ENCODE data around the gene PRKACA.

The PRKACA gene

DNA sequence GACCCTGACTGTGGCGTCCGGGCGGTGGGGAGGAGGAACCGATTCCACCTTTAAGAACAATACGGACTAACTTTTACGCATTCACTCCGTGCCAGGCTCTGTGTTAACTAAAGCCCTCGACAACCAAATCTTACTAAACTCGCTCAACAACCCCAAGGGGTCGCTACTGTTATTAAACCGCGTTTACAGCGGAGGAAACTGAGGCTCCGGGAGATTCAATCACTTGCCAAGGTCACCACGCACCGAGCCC is 28.2 kb downstream of the PRKACA start:
- peak overlapping the region; percentile 69 for H3K4me3 Mint-ChIP-seq
- no peaks in the 10 kb centered on the region for H3K27me3 Mint-ChIP-seq
- peak overlapping the region; percentile 5 for H3K27ac Mint-ChIP-seq
- peaks cover 27% of the 10 kb centered on the region for H3K4me1 Mint-ChIP-seq (ENCODE audit: low read depth)
- intact Hi-C loops (cut with micrococcal nuclease), result loop anchor here (1.0 kb wide), 1 partner anchor 8 kb away; no protein-coding TSS in a partner anchor
- H3K36me3 Mint-ChIP-seq (ENCODE audit: low read depth), result peaks cover 56% of the 10 kb centered on the region
- peaks cover 9% of the 10 kb centered on the region for H3K9me3 Mint-ChIP-seq

DNA sequence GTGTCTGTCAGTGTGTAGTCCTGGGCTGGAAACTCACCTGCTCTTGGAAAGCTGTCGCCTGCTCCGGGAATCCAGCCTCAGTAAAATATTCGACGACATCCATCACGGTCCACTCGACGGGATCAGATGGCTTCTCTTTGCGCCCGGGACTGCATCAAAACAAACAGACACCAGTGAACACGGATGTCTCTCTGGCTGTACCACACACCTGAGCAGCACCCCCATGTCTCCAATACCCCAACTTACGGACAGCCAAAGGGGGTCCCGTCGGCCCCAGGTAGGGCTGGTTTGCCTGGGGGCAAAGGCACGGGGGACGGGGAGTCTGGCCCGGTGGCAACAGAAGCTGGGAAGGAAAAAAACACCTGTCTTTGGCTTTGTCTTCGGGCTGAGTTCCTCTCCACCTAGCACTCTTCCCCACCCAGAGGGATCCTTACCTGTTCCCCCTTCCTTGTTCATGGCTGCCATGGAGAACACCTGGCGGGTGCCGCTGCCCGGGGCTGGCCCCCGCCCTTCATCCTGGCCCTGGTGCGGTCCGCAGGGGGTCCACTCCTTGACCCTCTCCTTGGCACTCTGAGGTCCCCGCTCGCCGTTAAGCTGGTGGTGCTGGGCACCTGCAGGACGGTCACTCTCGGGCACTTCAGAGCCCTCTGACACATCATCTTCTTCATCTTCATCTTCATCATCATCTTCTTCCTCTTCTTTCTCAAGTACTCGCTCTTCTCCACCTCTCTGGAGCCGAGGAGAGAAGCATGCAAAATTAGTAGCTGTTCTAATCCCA is 28.7 kb downstream of the PRKACA start:
- intact Hi-C loops (cut with micrococcal nuclease), result loop anchor here (1.0 kb wide), 1 partner anchor 8 kb away; no protein-coding TSS in a partner anchor
- Mint-ChIP-seq H3K4me1 (ENCODE audit: low read depth) (peaks cover 27% of the 10 kb centered on the region), H3K4me3 (peak overlapping the region; percentile 69)

DNA sequence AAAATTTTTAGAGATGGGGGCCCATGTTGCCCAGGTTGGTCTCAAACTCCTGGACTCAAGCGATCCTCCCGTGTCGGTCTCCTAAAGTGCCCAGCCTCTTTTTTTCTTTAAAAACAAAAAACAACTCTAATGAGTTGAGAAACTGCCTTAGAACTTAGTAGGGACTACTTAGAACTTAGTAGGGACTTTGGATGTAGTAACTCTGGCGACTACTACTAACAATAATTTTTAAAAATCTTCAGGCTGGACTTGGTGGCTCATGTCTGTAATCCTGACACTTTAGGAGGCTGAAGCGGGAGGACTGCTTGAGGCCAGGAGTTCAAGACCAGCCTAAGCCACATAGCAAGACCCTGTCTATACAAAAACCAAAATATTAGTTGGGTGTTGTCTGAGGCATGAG is 31.5 kb downstream of the PRKACA start:
- H3K4me3 Mint-ChIP-seq, result no peak overlapping the region
- peaks cover 21% of the 10 kb centered on the region for H3K4me1 Mint-ChIP-seq (ENCODE audit: low read depth)
- no peak overlapping the region for H3K27ac Mint-ChIP-seq
- intact Hi-C loops (cut with micrococcal nuclease), result no loop called here
- no peaks in the 10 kb centered on the region for H3K27me3 Mint-ChIP-seq
- H3K36me3 Mint-ChIP-seq (ENCODE audit: low read depth), result peaks cover 42% of the 10 kb centered on the region
- no peaks in the 10 kb centered on the region for H3K9me3 Mint-ChIP-seq

More for the DNA sequence above, 28.7 kb downstream of the PRKACA start:
- peaks cover 56% of the 10 kb centered on the region for H3K36me3 Mint-ChIP-seq (ENCODE audit: low read depth)
- H3K27ac Mint-ChIP-seq, result peak overlapping the region; percentile 5
- H3K27me3 Mint-ChIP-seq, result no peaks in the 10 kb centered on the region
- peaks cover 8% of the 10 kb centered on the region for H3K9me3 Mint-ChIP-seq

DNA sequence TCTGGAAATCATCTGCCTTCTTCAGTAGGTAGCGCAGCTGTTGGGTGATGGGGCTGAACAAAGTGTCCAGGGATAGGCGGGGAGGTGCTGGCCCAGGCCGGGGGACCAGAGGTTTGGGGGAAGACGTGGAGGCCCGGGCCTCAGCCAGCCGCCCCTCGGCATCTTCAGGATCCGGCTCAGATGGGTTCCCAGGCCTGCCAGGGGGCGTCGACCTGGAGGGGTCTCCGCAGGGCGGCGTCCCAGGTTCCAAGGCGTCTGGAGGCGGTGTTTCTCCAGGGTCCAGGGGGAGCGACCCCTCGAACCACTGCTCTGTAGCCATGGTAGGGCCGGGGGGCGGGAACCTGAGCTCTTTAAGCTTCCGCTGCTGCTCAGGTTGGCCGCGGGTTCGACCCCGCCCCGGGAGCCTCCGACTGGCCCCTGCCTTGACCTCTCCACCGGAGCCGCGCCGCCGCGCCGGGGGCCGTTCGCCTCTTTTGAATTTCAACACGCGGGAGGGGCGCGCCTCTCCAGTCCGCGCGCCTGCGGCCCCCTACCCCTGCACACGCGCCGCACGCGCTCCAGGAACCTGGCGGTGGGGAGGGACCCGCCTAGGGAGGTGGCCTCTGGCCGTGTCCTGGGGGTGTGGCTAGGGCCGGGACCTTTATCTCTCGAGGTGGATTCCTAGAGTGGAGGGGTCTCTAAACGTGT is 32.1 kb downstream of the PRKACA start, which contains the start of gene C19orf67:
C19orf67 (minus strand) TSS at position 475 of the 687 bp plus-strand sequence; CDS start at position 319, 156 bp downstream.
- Mint-ChIP-seq H3K4me3 (no peak within 1 kb of the TSS), H3K27me3 (no peaks in the 10 kb centered on the region), H3K4me1 (ENCODE audit: low read depth) (peaks cover 25% of the 10 kb centered on the region), H3K36me3 (ENCODE audit: low read depth) (peaks cover 42% of the 10 kb centered on the region), H3K27ac (no peak within 1 kb of the TSS), H3K9me3 (no peaks in the 10 kb centered on the region)
- intact Hi-C loops (cut with micrococcal nuclease), result no loop called here

DNA sequence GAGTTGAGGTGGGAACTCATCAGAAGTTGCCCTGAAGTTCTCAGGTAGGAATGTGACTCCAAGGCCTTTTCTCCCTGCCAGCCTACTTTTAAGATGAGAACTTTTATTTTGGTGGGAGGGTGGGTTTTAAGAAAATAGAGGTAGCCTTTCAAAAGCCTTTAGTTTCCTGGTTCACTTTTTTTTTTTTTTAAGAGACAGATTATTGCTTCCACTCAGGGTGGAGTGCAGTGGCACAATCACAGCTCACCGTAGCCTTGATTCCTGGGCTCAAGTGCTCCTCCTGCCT is 34.9 kb downstream of the PRKACA start:
- H3K4me3 Mint-ChIP-seq, result peak overlapping the region; percentile 93
- no peaks in the 10 kb centered on the region for H3K9me3 Mint-ChIP-seq
- peaks cover 23% of the 10 kb centered on the region for H3K36me3 Mint-ChIP-seq (ENCODE audit: low read depth)
- no peaks in the 10 kb centered on the region for H3K27me3 Mint-ChIP-seq
- H3K27ac Mint-ChIP-seq, result peak overlapping the region; percentile 93
- intact Hi-C loops (cut with micrococcal nuclease), result loop anchor here (5.0 kb wide), 2 partner anchors 35 to 285 kb away; partner anchors contain the start of genes PRKACA and ZSWIM4
- peaks cover 23% of the 10 kb centered on the region for H3K4me1 Mint-ChIP-seq (ENCODE audit: low read depth)

DNA sequence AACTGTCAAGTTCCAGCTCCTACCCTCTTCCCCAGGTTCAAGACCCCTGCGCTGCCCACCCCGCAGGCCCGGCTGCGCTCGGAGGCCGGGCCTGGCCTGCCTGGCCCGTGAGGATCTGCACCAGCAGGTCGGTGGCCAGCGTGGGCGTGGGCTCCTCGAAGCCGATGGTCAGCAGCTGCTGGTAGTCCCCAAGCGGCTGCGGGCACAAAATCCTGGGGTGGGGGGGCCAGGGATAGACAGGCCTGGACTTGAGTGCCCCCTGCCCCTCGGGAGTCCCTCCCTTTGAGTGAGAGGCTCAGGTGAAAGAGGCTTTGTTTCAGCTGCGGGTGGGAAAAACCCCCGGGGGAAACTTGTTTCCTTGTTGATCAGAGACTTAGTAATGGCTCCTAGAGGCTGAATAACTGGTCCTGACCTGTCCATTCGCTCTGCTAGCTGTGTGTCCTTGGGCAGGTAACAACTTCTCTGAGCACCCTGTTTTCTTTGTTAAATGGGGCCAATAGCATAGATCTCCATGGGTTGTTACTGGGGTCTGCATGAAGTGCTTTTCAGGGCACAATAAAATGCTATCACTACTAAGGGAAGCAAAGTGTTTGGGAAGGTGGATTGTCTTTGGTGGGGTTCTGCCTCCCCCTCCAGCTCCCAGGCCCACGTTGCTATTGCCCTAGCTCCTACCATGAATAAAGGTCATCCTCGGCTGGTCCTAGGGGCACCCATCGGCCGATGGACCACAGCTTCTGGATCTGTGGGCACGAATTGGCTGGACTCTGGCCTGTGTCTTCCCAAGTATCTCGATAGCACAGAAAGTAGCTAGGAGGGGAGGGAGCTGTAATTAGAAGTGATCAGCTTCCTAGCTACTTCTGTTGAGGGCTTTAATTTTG is 35.5 kb downstream of the PRKACA start:
- Mint-ChIP-seq H3K36me3 (ENCODE audit: low read depth) (peaks cover 17% of the 10 kb centered on the region), H3K27me3 (no peaks in the 10 kb centered on the region), H3K4me1 (ENCODE audit: low read depth) (peaks cover 28% of the 10 kb centered on the region), H3K27ac (peak overlapping the region; percentile 93), H3K4me3 (peak overlapping the region; percentile 93), H3K9me3 (no peaks in the 10 kb centered on the region)
- intact Hi-C loops (cut with micrococcal nuclease), result loop anchor here (1.0 to 5.0 kb wide), 4 partner anchors 7 to 285 kb away; partner anchors contain the start of genes ASF1B, PRKACA and ZSWIM4

DNA sequence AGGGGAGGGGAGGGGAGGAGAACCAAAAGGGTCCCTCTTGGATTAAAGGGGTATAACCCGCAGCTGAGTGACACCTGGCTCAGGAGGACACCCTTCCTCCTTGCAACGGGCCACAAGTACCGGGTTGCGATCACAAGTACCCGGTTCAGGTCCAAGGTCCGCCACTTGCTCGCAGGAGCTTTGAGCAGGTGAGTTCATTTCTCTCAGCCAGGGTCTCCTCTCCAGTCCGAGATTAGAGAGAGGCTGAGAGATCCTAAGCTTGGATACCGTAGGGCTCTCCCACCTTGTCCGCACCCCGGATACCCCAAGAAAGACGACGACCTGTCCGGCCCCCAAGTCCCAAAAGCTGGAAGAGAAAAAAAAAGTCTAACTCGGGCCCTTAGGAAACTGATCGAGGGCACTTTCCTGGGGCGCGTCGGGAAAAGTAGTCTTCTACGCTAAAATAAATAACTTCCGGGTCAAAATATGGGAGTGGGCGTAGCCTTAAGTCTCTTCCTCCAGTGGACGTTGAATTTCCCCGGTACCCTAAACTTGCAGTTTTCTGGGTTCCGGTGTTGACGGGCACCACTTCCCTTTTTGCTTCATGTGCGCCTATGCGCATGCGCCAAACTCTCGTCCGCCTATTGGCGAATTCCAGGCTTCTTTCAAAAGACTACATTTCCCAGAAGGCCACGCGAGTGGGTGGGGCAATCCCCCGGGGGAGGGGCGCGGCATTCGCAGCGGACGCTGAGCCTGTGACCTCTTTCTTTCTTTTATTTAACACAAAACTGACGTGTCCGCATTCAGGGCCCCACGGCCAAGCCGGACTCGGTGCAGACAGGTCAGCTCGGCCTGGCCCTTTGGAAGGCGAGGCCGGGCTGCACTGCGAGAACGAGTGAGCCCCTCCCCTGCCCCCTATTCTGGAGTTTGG is 36.4 kb downstream of the PRKACA start:
- H3K4me1 Mint-ChIP-seq (ENCODE audit: low read depth), result peaks cover 33% of the 10 kb centered on the region

DNA sequence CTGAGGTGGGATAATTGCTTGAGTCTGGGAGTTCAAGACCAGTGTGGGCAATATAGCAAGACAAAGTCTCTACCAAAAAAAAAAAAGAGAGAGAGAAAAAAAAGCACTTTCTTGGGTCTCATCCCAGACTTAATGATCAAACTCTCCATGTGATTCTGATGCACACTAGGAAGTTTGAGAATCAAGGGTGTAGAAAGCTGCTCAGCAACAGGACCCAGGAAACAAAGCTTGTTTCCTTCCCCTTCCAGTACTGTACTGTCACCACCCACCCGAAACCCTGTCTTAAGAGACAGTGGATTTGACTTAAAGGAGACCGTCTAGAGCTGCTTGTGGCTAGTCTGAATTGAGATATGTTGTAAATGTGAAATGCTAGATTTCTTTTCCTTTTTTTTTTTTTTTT is 39.2 kb downstream of the PRKACA start:
- Mint-ChIP-seq H3K27me3 (peaks cover 6% of the 10 kb centered on the region), H3K4me3 (no peak overlapping the region), H3K36me3 (ENCODE audit: low read depth) (peaks cover 17% of the 10 kb centered on the region), H3K4me1 (ENCODE audit: low read depth) (peaks cover 51% of the 10 kb centered on the region), H3K27ac (peak overlapping the region; percentile 69), H3K9me3 (no peaks in the 10 kb centered on the region)
- intact Hi-C loops (cut with micrococcal nuclease), result no loop called here

More for the DNA sequence above, 36.4 kb downstream of the PRKACA start:
- peaks cover 12% of the 10 kb centered on the region for H3K36me3 Mint-ChIP-seq (ENCODE audit: low read depth)
- H3K9me3 Mint-ChIP-seq, result no peaks in the 10 kb centered on the region
- intact Hi-C loops (cut with micrococcal nuclease), result loop anchor here (1.0 to 5.0 kb wide), 4 partner anchors 8 to 284 kb away; partner anchors contain the start of genes ASF1B, PRKACA and ZSWIM4
- peak overlapping the region; percentile 93 for H3K27ac Mint-ChIP-seq
- no peaks in the 10 kb centered on the region for H3K27me3 Mint-ChIP-seq
- H3K4me3 Mint-ChIP-seq, result peak overlapping the region; percentile 93

DNA sequence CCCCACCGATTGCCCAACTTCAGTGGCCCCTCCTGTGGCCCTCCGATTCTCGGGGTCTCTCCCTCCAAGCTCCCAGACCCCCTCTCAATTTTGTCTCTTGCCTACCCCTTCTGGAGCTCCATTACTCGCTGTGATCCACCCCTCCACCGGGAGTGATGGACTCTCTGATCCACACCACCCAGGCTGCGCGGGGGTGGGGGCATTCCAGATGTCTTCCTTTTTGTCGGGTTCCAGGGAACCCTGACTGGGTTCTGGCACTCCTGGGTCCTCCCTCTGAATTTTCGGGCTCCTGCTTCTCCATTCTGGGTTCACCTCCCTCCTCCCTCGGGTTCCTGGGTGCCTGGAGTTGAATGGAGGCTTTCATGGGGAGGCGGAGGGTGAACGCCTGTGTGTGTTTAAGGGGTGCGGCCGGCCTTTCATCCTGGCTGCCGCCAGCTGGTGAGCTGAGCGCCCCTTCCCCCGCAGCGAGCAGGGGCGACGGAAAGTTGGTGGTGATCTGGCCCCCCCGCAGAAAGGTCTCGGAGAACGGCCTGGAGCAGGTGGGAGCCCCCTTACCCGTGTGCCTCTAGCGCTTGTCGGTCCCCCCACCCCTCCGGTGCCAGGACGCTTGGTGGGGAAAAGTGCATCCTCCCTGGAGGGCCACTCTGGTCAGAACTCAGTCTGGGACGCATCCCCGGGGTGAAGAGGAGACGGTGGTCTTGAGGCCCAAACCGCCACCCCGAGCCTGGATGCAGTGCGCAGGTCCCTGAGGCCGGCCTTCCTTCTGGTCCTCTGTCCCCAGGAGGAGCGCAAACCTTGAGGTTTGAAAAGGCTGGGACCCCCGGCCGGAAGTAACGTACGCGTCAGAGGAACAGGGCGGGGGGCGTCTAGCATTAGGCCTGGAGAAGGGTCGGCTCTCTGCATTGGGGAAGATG is 43.4 kb downstream of the PRKACA start:
- peaks cover 17% of the 10 kb centered on the region for H3K36me3 Mint-ChIP-seq (ENCODE audit: low read depth)
- no peaks in the 10 kb centered on the region for H3K9me3 Mint-ChIP-seq
- peaks cover 35% of the 10 kb centered on the region for H3K27me3 Mint-ChIP-seq
- H3K4me1 Mint-ChIP-seq (ENCODE audit: low read depth), result peaks cover 48% of the 10 kb centered on the region
- intact Hi-C loops (cut with micrococcal nuclease), result loop anchor here (2.0 to 5.0 kb wide), 2 partner anchors 63 to 192 kb away; partner anchors contain the start of gene ASF1B
- peak overlapping the region; percentile 100 for H3K4me3 Mint-ChIP-seq
- H3K27ac Mint-ChIP-seq, result peak overlapping the region; percentile 93

DNA sequence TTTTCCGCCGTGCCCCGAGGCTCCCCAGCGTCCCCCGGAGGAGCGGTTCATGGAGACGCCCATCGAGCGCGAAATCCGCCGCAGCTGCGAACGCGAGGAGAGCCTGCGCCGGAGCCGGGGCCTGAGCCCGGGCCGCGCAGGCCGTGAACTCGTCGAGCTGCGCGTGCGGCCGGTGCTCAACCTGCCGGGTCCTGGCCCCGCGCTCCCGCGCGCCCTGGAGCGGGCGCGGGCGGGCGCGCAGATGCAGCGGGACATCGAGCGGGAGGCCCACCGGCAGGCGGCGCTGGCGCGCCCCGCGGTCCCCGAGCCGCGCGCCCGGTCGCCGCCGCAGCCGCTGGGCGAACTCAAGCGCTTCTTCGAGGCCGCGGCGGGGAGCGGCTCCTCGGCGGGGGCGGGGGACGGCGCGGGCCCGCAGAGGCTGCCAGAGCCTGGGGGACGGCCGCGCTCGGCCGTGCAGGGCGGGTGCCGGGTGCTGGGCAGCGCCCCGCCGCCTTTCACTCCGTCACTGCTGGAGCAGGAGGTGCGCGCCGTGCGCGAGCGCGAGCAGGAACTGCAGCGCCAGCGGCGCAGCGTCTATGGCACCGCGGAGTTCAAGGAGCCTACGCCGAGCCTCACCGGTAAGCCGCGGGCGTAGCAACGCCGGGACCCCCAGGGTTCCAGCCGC is 44.2 kb downstream of the PRKACA start:
- intact Hi-C loops (cut with micrococcal nuclease), result loop anchor here (2.0 to 5.0 kb wide), 2 partner anchors 63 to 191 kb away; partner anchors contain the start of gene ASF1B
- Mint-ChIP-seq H3K36me3 (ENCODE audit: low read depth) (peaks cover 17% of the 10 kb centered on the region), H3K4me1 (ENCODE audit: low read depth) (peaks cover 46% of the 10 kb centered on the region), H3K9me3 (no peaks in the 10 kb centered on the region), H3K27me3 (peaks cover 36% of the 10 kb centered on the region), H3K4me3 (peak overlapping the region; percentile 100), H3K27ac (peak overlapping the region; percentile 93)

DNA sequence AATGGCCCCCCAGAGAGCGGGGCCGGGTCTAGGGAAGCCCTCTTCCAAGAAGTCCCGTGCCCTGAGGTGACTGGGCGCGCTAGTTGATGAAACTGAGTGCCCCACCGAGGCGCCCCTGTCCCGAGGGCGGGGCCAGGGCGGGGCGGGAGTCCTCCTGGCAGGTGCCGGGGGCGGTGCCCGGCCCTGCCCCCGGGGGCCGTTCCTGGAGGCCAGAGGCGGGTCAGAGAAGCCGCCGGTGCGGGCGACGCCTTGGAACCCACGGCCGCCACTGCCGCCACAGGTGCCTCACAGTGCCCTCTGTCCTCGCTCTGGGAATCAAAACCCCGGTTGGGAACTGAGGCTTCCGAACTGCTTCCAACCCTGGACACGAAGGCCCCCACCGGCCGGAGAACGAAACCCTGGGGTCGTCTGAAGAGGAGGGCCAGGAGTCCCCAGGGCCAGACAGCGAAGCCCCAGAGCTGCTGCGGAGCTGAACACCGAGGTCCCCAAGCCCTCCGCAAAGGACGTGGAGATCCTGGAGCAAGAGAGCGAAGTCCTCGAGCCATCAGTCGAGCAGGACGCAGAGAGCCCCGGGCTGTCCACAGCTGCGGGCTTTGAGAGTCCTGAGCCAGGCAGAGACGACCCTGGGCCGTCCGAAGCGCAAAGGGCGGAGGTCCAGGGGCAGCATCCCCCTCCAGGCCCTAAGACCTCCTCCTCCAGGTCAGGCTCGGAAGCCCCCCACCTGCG is 44.9 kb downstream of the PRKACA start, which contains the start of gene MISP3:
MISP3 (plus strand) TSS at position 252 of the 726 bp plus-strand sequence. CDS start 524 bp downstream, outside the sequence.
- intact Hi-C loops (cut with micrococcal nuclease), result loop anchor here (2.0 to 5.0 kb wide), 2 partner anchors 64 to 190 kb away; partner anchors contain the start of gene ASF1B

More for the DNA sequence above, 44.9 kb downstream of the PRKACA start, which contains the start of gene MISP3:
- H3K27ac Mint-ChIP-seq, result peak within 1 kb of the TSS; percentile 93
- H3K9me3 Mint-ChIP-seq, result no peaks in the 10 kb centered on the region
- peak within 1 kb of the TSS; percentile 100 for H3K4me3 Mint-ChIP-seq
- H3K4me1 Mint-ChIP-seq (ENCODE audit: low read depth), result peaks cover 42% of the 10 kb centered on the region
- peaks cover 36% of the 10 kb centered on the region for H3K27me3 Mint-ChIP-seq
- H3K36me3 Mint-ChIP-seq (ENCODE audit: low read depth), result peaks cover 17% of the 10 kb centered on the region

Data from dendritic cell treated with granulocyte-macrophage colony-stimulating factor and Interleukin-4, amounts not matched to agents 40 ng/mL and 50 ng/mL, for 4 days (primary cell).